Chondrocyte (in vitro differentiated cells): ENCODE data around the gene IFI16. TPM values are rescaled to one million over a fixed set of nuclear protein-coding genes. Genes with fewer than 3 reads are reported as not detected.

Source experiments
- DNase-seq: peaks from one replicate; pipeline ENCODE4 v3.0.0; 2021; ENCODE audit warnings: mixed read lengths, low spot score
- H3K27ac Mint-ChIP-seq: one replicate; pipeline ENCODE4 v1.8.0; 2021; ENCODE audit warnings: mild to moderate bottlenecking, moderate library complexity, mixed read lengths; ENCODE audit not compliant: unreplicated experiment
- H3K27me3 Mint-ChIP-seq: 2 replicates; pipeline ENCODE4 v1.8.0; 2021; ENCODE audit warnings: low read depth, mixed read lengths
- H3K36me3 Mint-ChIP-seq: 2 replicates; pipeline ENCODE4 v1.8.0; 2021; ENCODE audit warnings: low read depth, mixed read lengths
- H3K4me1 Mint-ChIP-seq: 2 replicates; pipeline ENCODE4 v1.8.0; 2021; ENCODE audit warnings: low read depth, mild to moderate bottlenecking, mixed read lengths
- H3K4me3 Mint-ChIP-seq: one replicate; pipeline ENCODE4 v1.8.0; 2021; ENCODE audit warnings: mild to moderate bottlenecking, moderate library complexity, mixed read lengths; ENCODE audit not compliant: unreplicated experiment
- H3K9me3 Mint-ChIP-seq: 2 replicates; pipeline ENCODE4 v1.8.0; 2021; ENCODE audit warnings: low read depth, mixed read lengths
- total RNA-seq: library from RNA; stranded (reverse); gene quantifications from 3 replicates; pipeline ENCODE4 v1.2.1, GENCODE V29; 2021
- TF ChIP-seq, protein P1 (sequence below): fragments of 200-600 bp; sonication (generic); IDR thresholded peaks from 2 replicates; pipeline ENCODE4 v1.5.0; 2021; ENCODE audit warnings: antibody characterized with exemption, mild to moderate bottlenecking, moderate library complexity

Gene IFI16
- total RNA-seq, 1 donor from 2014 or later = 10.1 TPM

GRCh38 chr1:159056069-159056698, 46.5 kb downstream of the IFI16 start:
- no peak for DNase-seq
- Mint-ChIP-seq H3K4me1 (peaks cover 8% of the 10 kb centered on the region), H3K27ac (no peak overlapping the region), H3K27me3 (peaks cover 1% of the 10 kb centered on the region), H3K9me3 (no peaks in the 10 kb centered on the region), H3K36me3 (peaks cover 10% of the 10 kb centered on the region), H3K4me3 (no peak overlapping the region)
- TF ChIP-seq, protein P1, sequence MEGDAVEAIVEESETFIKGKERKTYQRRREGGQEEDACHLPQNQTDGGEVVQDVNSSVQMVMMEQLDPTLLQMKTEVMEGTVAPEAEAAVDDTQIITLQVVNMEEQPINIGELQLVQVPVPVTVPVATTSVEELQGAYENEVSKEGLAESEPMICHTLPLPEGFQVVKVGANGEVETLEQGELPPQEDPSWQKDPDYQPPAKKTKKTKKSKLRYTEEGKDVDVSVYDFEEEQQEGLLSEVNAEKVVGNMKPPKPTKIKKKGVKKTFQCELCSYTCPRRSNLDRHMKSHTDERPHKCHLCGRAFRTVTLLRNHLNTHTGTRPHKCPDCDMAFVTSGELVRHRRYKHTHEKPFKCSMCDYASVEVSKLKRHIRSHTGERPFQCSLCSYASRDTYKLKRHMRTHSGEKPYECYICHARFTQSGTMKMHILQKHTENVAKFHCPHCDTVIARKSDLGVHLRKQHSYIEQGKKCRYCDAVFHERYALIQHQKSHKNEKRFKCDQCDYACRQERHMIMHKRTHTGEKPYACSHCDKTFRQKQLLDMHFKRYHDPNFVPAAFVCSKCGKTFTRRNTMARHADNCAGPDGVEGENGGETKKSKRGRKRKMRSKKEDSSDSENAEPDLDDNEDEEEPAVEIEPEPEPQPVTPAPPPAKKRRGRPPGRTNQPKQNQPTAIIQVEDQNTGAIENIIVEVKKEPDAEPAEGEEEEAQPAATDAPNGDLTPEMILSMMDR = no peak

- Mint-ChIP-seq H3K27ac (no peak overlapping the region), H3K9me3 (no peaks in the 10 kb centered on the region), H3K36me3 (peaks cover 3% of the 10 kb centered on the region), H3K4me1 (peaks cover 8% of the 10 kb centered on the region), H3K4me3 (no peak overlapping the region), H3K27me3 (peaks cover 11% of the 10 kb centered on the region)
- TF ChIP-seq, protein P1 = no peak
- DNase-seq = no peak
These were observed 49.0 kb downstream of the IFI16 start for GRCh38 chr1:159058751-159059150.

DNA sequence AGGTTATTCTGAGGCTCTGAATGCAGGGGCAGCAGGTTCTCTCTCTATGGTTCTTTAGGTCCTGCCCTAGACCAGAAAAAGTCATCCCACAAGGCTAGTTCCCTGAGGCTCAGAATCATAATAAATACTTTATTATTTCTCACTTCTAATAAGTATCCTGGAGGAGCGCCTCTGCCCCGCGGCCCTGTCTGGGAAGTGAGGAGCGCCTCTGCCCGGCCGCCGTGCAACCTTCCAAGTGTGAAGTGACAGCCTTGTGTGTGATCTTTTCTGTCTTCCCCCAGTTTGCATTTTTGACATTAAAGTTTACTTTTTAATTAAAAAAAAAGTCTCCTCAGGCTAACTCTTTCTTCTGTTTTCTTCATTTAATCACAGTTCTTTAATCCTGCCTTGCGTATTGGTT, 55.4 kb downstream of the IFI16 start:
- H3K27ac Mint-ChIP-seq = no peak overlapping the region
- H3K4me3 Mint-ChIP-seq = no peak overlapping the region
- no peak for DNase-seq
- no peaks in the 10 kb centered on the region for H3K36me3 Mint-ChIP-seq
- no peaks in the 10 kb centered on the region for H3K9me3 Mint-ChIP-seq
- H3K4me1 Mint-ChIP-seq = no peaks in the 10 kb centered on the region
- peaks cover 14% of the 10 kb centered on the region for H3K27me3 Mint-ChIP-seq
- TF ChIP-seq, protein P1 = no peak

GRCh38 chr1:159066108-159066507, 56.4 kb downstream of the IFI16 start:
- H3K27me3 Mint-ChIP-seq = peaks cover 14% of the 10 kb centered on the region
- TF ChIP-seq, protein P1 = no peak
- no peak overlapping the region for H3K27ac Mint-ChIP-seq
- no peak for DNase-seq
- H3K9me3 Mint-ChIP-seq = no peaks in the 10 kb centered on the region
- H3K4me3 Mint-ChIP-seq = no peak overlapping the region
- no peaks in the 10 kb centered on the region for H3K36me3 Mint-ChIP-seq
- H3K4me1 Mint-ChIP-seq = no peaks in the 10 kb centered on the region

DNA sequence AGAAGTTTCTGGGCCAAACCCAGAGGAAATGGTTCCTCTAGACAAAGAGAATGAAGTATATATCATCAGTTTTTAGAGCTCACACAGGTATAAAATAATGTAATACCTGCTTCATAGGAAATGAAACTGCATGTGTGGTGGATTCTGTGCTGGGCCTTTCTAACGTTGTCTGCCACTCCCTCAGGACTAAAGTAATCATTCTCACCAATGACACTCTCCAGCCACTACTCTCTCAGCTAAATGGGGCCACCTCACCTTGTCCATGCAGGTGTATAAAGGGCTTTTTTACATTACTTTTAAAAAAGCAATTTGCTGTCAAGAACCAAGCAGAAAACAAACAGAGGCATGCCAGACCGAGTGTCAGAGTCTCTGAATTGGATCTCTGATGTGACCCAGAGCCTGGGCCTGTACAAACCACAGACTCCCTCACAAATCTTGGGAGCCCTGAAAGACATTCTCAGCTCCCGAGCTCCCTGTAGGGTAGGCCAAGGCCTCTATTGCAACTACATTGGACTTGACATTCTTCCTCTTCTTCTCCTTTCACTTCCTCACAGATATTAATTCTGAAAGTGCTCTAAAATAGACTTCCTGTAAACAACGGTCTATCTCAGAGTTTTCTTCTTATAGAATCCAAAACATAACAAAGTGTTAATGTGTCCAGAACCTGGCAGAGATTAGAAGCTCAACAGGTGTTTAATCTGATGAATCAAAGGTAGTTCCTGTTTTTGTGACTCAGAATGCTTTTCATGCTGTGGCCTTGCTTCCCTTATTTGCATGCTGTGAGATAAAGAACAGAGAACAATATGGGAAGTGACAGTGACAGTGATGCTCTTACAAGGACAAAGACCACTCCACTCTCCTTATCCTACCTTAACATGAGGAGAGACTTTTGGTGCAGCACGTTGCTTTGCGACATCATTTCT, 58.3 kb downstream of the IFI16 start:
- TF ChIP-seq, protein P1 = no peak
- H3K9me3 Mint-ChIP-seq = no peaks in the 10 kb centered on the region
- no peaks in the 10 kb centered on the region for H3K36me3 Mint-ChIP-seq
- H3K4me1 Mint-ChIP-seq = no peaks in the 10 kb centered on the region
- H3K4me3 Mint-ChIP-seq = no peak overlapping the region
- no peak overlapping the region for H3K27ac Mint-ChIP-seq
- peaks cover 12% of the 10 kb centered on the region for H3K27me3 Mint-ChIP-seq
- no peak for DNase-seq
